Keratinocyte (primary cell): ENCODE data around the gene MAT1A. TPM values are rescaled to one million over a fixed set of nuclear protein-coding genes. Genes with fewer than 3 reads are reported as not detected.

Experiments used
- DNase-seq: peaks from one replicate; pipeline ENCODE4 v3.0.0-alpha.2; 2011; ENCODE audit warnings: low read depth, missing footprints, low spot score
- FAIRE-seq: peaks from 2 replicates; lab custom pipeline; 2011; peaks lifted over from hg19 to GRCh38; lab: Jason Lieb, UNC
- H2AFZ ChIP-seq: 2 replicates; pipeline ENCODE4 v1.6.0; 2012; ENCODE audit warnings: low read length, control low read depth, inconsistent platforms; ENCODE audit not compliant: control insufficient read depth
- H3K27ac ChIP-seq: 2 replicates; pipeline ENCODE4 v1.5.1; 2011; ENCODE audit warnings: low read length; ENCODE audit not compliant: control insufficient read depth, insufficient read depth
- H3K27me3 ChIP-seq: 3 replicates; pipeline ENCODE4 v1.6.0; 2011; ENCODE audit warnings: low read length; ENCODE audit not compliant: control insufficient read depth, insufficient read depth; ENCODE audit errors: extremely low read depth
- H3K36me3 ChIP-seq, 2 experiments: 2 replicates in 1 of 2; 3 replicates in 1 of 2; pipeline ENCODE4 v1.5.1; 2011; ENCODE audit warnings: low read length in 2 of 2, mild to moderate bottlenecking in 1 of 2; ENCODE audit not compliant: control insufficient read depth in 2 of 2, insufficient read depth in 2 of 2; ENCODE audit errors: extremely low read depth in 1 of 2
- H3K4me1 ChIP-seq: 3 replicates; pipeline ENCODE4 v1.5.1; 2011; ENCODE audit warnings: low read length; ENCODE audit not compliant: control insufficient read depth, insufficient read depth; ENCODE audit errors: extremely low read depth
- H3K4me2 ChIP-seq: 3 replicates; pipeline ENCODE4 v1.6.0; 2011; ENCODE audit warnings: low read depth, low read length; ENCODE audit not compliant: control insufficient read depth, insufficient read depth; ENCODE audit errors: extremely low read depth
- H3K4me3 ChIP-seq, 3 experiments: fragments of 200-600 bp in 1 of 3; sonication (generic) in 1 of 3; 2 replicates in 2 of 3; 3 replicates in 1 of 3; pipeline ENCODE4 v1.5.1; 2011 to 2016; ENCODE audit warnings: low read length in 3 of 3, mild to moderate bottlenecking in 3 of 3, control low read depth in 2 of 3, inconsistent platforms in 1 of 3, low read depth in 1 of 3, mixed read lengths in 1 of 3, mixed run types in 1 of 3, moderate library complexity in 1 of 3; ENCODE audit not compliant: control insufficient read depth in 2 of 3, insufficient read depth in 2 of 3; ENCODE audit errors: extremely low read depth in 1 of 3
- H3K79me2 ChIP-seq: 2 replicates; pipeline ENCODE4 v1.6.0; 2012; ENCODE audit warnings: low read length; ENCODE audit not compliant: control insufficient read depth, insufficient read depth
- H3K9ac ChIP-seq: 3 replicates; pipeline ENCODE4 v1.6.0; 2011; ENCODE audit warnings: low read length; ENCODE audit not compliant: control insufficient read depth, insufficient read depth; ENCODE audit errors: extremely low read depth
- H3K9me1 ChIP-seq: 3 replicates; pipeline ENCODE4 v1.6.0; 2011; ENCODE audit warnings: low read length; ENCODE audit not compliant: control insufficient read depth, insufficient read depth; ENCODE audit errors: extremely low read depth
- H3K9me3 ChIP-seq: 2 replicates; pipeline ENCODE4 v1.5.1; 2012; ENCODE audit warnings: low read depth, low read length; ENCODE audit not compliant: control insufficient read depth
- H4K20me1 ChIP-seq: 3 replicates; pipeline ENCODE4 v1.6.0; 2011; ENCODE audit warnings: low read length; ENCODE audit not compliant: control insufficient read depth, insufficient read depth; ENCODE audit errors: extremely low read depth
- EZH2 ChIP-seq: IDR thresholded peaks from one replicate; pipeline ENCODE4 v1.6.1; 2012; ENCODE audit warnings: inconsistent platforms, mild to moderate bottlenecking, low read length, moderate library complexity
- dilution Hi-C: fragments of 300-500 bp; cut with MboI; formaldehyde crosslinking; loops from one replicate; pipeline ENCODE4 v1.7.0; 2020; ENCODE audit warnings: low sequenced_read_pairs; ENCODE audit not compliant: extremely low pct_ligation_motif_present
- polyA plus RNA-seq, 5 experiments: library from polyadenylated mRNA; depleted of rRNA in 3 of 5; stranded (reverse) in 3 of 5; stranded (forward) in 1 of 5; unstranded in 1 of 5; fragments of >200 nt; gene quantifications; 1 replicate in 1 of 5; 2 replicates in 3 of 5; 3 replicates in 1 of 5; pipeline versions ENCODE4 v1.2.1 to v1.2.3, GENCODE V29; 2011 to 2012; ENCODE audit warnings: missing spikeins in 2 of 5, low read depth in 1 of 5, low replicate concordance in 1 of 5
- TF ChIP-seq, protein P1 (sequence below), 3 experiments: IDR thresholded peaks in 1 of 3; conservative IDR thresholded peaks in 1 of 3; optimal IDR thresholded peaks in 1 of 3; 2 replicates in 2 of 3; 3 replicates in 1 of 3; pipeline versions ENCODE3 to v1.5.1; 2011; ENCODE audit warnings: low read length in 3 of 3, mild to moderate bottlenecking in 3 of 3, moderate library complexity in 2 of 3, control low read depth in 1 of 3, inconsistent platforms in 1 of 3; ENCODE audit not compliant: insufficient read depth in 2 of 3; ENCODE audit errors: extremely low read depth in 1 of 3

The MAT1A gene
- polyA plus RNA-seq, 1 donor (not counting 4 experiments of a cell fraction or from before 2014, with no cell fraction given), result 0.37 TPM

DNA sequence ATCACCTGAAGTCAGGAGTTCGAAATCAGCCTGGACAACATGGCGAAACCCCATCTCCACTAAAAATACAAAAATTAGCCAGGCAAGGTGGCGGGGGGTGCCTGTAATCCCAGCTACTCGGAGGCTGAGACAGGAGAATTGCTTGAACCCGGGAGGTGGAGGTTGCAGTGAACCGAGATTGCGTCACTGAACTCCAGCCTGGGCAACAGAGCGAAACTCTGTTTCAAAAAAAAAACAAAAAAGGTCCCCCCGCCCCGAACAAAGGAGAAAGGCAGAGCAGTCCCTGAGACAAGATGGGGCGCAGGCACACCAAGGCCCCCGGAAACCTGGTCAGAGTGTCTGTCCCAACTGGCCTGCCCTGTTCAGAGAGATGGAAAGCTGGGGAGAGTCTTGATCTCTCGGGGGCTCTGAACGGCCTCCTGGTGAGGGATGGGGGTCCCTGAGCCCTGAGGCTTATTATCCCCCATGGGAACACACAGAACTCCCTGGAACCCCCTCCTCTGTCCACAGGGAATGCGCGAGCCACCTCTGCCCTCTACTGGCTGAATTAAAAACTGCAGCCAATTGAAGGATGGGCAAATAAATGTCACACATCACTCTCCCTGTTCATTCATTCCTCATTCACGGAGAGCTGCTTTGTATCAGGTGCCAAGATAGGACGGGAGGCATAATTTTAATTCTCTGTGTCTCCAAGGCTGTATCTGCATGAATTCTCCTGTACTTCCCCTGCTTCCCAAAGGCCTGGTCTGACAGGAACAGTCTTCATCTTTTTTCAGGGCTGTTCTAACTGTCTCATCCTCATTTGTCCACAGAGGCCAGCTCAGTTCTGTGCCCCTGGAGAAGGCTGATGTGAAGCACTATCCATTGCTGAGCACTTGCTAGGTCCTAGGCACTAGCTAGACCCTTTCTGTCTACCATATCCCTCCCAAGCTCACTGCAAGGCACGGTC lies 28.9 kb downstream of the MAT1A start:
- Histone ChIP-seq H3K4me2 (no peak overlapping the region), H3K79me2 (no peaks in the 10 kb centered on the region), H3K9me1 (no peaks in the 10 kb centered on the region), H3K27me3 (peaks cover 2% of the 10 kb centered on the region), H4K20me1 (no peaks in the 10 kb centered on the region), H3K4me3 (no peak overlapping the region), H3K36me3 (no peaks in the 10 kb centered on the region), H2AFZ (no peak overlapping the region), H3K4me1 (no peaks in the 10 kb centered on the region), H3K27ac (no peak overlapping the region), H3K9me3 (no peaks in the 10 kb centered on the region), H3K9ac (no peak overlapping the region)
- dilution Hi-C loops, result loop anchor here (25.0 kb wide), 1 partner anchor 102 kb away; the partner anchor contains the start of genes DYDC1 and DYDC2
- no peak for DNase-seq
- TF ChIP-seq, protein P1, sequence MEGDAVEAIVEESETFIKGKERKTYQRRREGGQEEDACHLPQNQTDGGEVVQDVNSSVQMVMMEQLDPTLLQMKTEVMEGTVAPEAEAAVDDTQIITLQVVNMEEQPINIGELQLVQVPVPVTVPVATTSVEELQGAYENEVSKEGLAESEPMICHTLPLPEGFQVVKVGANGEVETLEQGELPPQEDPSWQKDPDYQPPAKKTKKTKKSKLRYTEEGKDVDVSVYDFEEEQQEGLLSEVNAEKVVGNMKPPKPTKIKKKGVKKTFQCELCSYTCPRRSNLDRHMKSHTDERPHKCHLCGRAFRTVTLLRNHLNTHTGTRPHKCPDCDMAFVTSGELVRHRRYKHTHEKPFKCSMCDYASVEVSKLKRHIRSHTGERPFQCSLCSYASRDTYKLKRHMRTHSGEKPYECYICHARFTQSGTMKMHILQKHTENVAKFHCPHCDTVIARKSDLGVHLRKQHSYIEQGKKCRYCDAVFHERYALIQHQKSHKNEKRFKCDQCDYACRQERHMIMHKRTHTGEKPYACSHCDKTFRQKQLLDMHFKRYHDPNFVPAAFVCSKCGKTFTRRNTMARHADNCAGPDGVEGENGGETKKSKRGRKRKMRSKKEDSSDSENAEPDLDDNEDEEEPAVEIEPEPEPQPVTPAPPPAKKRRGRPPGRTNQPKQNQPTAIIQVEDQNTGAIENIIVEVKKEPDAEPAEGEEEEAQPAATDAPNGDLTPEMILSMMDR (optimal IDR thresholded peaks at IDR 0.05 in 1 of 3, IDR thresholded peaks at IDR 0.05 in 1 of 3, conservative IDR thresholded peaks at IDR 0.05 in 1 of 3; ENCODE audit: extremely low read depth in 1 of 3, insufficient read depth in 2 of 3, low read length in 3 of 3), result peak; percentile 82 to 88 (median 86)
- TF ChIP-seq EZH2, result no peak
- no peak for FAIRE-seq

DNA sequence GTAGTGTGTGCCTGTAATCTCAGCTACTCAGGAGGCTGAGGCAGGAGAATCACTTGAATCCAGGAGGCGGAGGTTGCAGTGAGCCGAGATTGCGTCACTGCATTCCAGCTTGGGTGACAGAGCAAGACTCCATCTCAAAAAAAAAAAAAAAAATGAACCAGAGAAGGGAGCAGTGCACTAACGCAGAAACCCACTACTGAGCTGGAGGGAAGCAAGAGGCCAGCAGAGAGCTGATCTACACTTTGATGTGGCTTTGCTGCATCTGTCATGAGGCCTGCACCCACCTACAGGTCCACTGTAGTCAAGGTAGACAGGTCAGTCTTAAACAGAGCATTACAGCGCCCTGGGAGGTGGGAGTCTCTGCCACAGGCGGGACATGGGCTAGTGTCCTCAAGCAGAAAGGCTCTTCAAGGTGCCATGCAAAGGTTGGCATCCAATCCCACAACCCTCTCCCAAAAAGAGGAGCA lies 30.0 kb downstream of the MAT1A start:
- DNase-seq (no peak), FAIRE-seq (no peak)
- Histone ChIP-seq H3K4me3 (no peak overlapping the region), H3K4me1 (no peaks in the 10 kb centered on the region), H3K27me3 (peaks cover 2% of the 10 kb centered on the region), H3K9ac (no peak overlapping the region), H4K20me1 (no peaks in the 10 kb centered on the region), H3K4me2 (no peak overlapping the region), H3K9me3 (no peaks in the 10 kb centered on the region), H3K9me1 (no peaks in the 10 kb centered on the region), H3K79me2 (no peaks in the 10 kb centered on the region), H3K27ac (no peak overlapping the region), H2AFZ (no peak overlapping the region), H3K36me3 (no peaks in the 10 kb centered on the region)
- no peak for TF ChIP-seq EZH2
- TF ChIP-seq, protein P1 (optimal IDR thresholded peaks at IDR 0.05 in 1 of 3, IDR thresholded peaks at IDR 0.05 in 1 of 3, conservative IDR thresholded peaks at IDR 0.05 in 1 of 3; ENCODE audit: extremely low read depth in 1 of 3, insufficient read depth in 2 of 3, low read length in 3 of 3), result no peak
- dilution Hi-C loops, result loop anchor here (25.0 kb wide), 1 partner anchor 103 kb away; the partner anchor contains the start of genes DYDC1 and DYDC2
